Dendritic cell treated with granulocyte-macrophage colony-stimulating factor and Interleukin-4, amounts not matched to agents 40 ng/mL and 50 ng/mL, for 4 days (primary cell): Measurements from ENCODE around the gene GABRR2.

Source experiments
- H3K27ac Mint-ChIP-seq: one replicate; pipeline ENCODE4 v1.8.0; 2022; ENCODE audit warnings: mild to moderate bottlenecking, mixed read lengths
- H3K27me3 Mint-ChIP-seq: one replicate; pipeline ENCODE4 v1.8.0; 2022; ENCODE audit warnings: mild to moderate bottlenecking, mixed read lengths
- H3K36me3 Mint-ChIP-seq: one replicate; pipeline ENCODE4 v1.8.0; 2022; ENCODE audit warnings: low read depth, mixed read lengths
- H3K4me1 Mint-ChIP-seq: one replicate; pipeline ENCODE4 v1.8.0; 2022; ENCODE audit warnings: low read depth, mixed read lengths
- H3K4me3 Mint-ChIP-seq: one replicate; pipeline ENCODE4 v1.8.0; 2022; ENCODE audit warnings: mild to moderate bottlenecking, moderate library complexity, mixed read lengths
- H3K9me3 Mint-ChIP-seq: one replicate; pipeline ENCODE4 v1.8.0; 2022; ENCODE audit warnings: mixed read lengths
- intact Hi-C: fragments of 100-400 bp; cut with micrococcal nuclease; formaldehyde crosslinking; loops from one replicate; pipeline ENCODE4 v1.15.0; 2022

Gene GABRR2

DNA sequence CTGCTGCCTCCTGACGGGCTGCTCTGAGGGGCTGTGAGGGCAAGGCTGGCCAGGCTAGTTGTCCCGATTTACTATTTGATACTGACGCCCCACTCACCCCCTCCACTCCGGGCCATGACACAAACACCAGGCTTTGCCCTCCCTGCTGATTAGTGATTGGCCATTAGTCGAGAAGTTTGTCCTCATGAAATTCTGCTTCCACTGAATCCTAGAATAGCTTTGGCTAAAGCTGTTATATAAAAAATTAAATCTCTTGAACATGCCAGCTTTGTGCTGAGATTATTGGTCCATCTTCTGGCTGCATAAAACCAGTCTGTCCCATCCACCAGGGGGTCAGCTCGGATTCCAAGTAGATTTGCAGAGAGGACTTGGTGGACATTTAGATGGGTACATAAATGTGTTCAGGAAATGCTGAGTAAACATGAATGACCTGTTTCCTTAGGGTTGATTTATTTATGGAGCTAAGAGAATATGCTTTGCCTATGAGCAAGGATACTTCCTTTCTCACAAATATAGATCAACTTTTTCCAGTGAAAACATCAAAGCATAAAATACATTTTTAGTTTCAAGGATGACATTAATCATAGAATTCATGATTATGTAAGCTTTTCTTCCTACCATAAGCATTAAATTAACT lies at the start of gene GABRR2:
TSS of gene GABRR2 (minus strand) at position 51 of the 637 bp plus-strand sequence. CDS start 134 bp downstream, outside the sequence.
- H3K27me3 Mint-ChIP-seq: no peaks in the 10 kb centered on the region
- no peak within 1 kb of the TSS for H3K27ac Mint-ChIP-seq
- H3K36me3 Mint-ChIP-seq: peaks cover 36% of the 10 kb centered on the region
- intact Hi-C loops: no loop called here
- no peaks in the 10 kb centered on the region for H3K9me3 Mint-ChIP-seq
- H3K4me3 Mint-ChIP-seq: no peak within 1 kb of the TSS
- peaks cover 43% of the 10 kb centered on the region for H3K4me1 Mint-ChIP-seq

DNA sequence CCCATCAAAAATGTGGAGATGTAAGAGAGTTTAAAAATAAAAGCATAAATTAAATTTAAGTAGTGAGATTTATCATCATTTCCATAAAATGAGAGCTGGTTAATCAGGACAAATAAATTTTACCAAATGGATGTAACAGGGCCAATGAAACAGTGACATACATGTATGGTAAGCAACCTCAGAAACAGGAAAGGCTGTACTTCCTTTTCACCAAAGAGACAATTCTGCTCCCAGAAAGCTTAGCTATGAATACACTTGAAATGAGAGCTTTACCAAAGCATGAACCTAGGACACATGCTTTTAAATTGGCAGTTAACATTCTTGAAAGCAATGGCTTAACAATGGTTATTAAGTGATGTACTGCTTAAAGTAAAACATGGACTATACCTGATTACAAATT lies 49.5 kb upstream of the GABRR2 start:
- Mint-ChIP-seq H3K36me3 (no peaks in the 10 kb centered on the region), H3K27ac (no peak overlapping the region), H3K9me3 (no peaks in the 10 kb centered on the region), H3K27me3 (no peaks in the 10 kb centered on the region), H3K4me1 (peaks cover 9% of the 10 kb centered on the region), H3K4me3 (no peak overlapping the region)
- intact Hi-C loops: no loop called here

DNA sequence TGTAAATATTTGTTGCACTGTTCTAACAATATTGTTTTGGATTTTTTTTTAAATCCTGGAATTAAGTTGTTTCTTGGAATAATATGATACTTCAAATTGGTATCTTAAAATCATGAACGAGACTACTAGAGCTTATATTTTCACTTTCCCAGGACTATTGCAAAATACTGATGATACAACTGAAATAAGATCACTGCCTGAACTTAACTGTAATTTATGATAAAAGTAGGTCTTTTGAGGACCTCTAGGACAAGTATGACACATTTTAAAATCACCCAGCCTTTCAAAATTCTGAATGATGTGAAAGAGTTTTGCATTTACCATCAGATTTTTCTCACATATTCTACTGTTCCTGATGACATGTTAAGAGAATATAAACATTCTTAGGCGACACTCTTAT lies 46.1 kb upstream of the GABRR2 start:
- H3K27ac Mint-ChIP-seq: no peak overlapping the region
- no peaks in the 10 kb centered on the region for H3K36me3 Mint-ChIP-seq
- intact Hi-C loops: no loop called here

DNA sequence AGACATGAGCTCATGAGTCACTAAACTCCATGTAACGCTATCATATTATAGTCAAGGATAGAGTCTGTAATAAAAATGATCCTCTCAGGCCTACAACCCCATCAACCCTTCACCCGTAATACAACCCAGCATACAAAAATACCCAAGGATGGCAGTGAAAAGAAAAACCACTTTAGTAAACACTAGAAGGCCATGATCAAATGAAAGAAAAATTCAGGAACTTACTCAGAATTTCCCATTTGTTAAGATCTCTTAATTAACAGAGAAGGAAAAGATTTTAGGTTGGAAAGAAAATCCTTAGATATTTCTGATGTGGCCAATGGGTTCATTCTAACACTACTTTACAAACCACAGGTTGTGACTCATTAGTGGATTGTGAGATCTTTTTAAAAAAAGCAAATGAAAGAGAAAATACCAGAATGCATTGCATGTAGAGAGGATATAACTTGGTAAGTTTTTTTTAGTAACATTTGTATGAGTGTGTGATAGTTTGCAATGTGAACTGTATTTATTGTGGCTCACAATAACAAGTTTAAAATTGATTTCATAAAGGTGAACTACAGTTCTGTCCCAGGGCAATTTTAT lies 45.4 kb upstream of the GABRR2 start:
- intact Hi-C loops: no loop called here
- Mint-ChIP-seq H3K4me1 (peaks cover 22% of the 10 kb centered on the region), H3K9me3 (no peaks in the 10 kb centered on the region), H3K4me3 (no peak overlapping the region), H3K36me3 (no peaks in the 10 kb centered on the region), H3K27me3 (no peaks in the 10 kb centered on the region), H3K27ac (no peak overlapping the region)

More for the DNA sequence above, 46.1 kb upstream of the GABRR2 start:
- Mint-ChIP-seq H3K27me3 (no peaks in the 10 kb centered on the region), H3K4me1 (peaks cover 22% of the 10 kb centered on the region), H3K4me3 (no peak overlapping the region), H3K9me3 (no peaks in the 10 kb centered on the region)

DNA sequence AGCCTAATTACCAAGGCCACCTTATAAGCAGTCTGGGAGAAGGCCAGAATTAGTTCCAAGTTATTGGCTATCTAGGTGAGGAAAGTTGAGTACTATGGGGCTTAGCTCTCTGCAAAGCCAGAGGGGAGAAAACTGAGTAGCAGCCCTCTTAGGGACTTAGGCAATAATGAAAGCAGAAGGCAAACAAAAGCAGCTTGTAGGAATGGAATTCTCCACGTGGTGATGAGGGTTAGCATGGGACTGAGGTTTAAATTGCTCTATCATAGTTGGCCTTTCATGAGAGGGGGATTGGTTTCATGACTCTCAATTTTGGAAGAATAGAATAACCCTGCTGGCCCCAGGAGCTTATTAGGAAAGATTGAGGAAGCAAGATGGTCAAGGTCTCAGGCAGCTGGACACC lies 44.5 kb upstream of the GABRR2 start:
- intact Hi-C loops: no loop called here
- no peaks in the 10 kb centered on the region for H3K9me3 Mint-ChIP-seq
- H3K27me3 Mint-ChIP-seq: no peaks in the 10 kb centered on the region
- H3K27ac Mint-ChIP-seq: no peak overlapping the region
- no peak overlapping the region for H3K4me3 Mint-ChIP-seq
- no peaks in the 10 kb centered on the region for H3K36me3 Mint-ChIP-seq
- peaks cover 22% of the 10 kb centered on the region for H3K4me1 Mint-ChIP-seq

DNA sequence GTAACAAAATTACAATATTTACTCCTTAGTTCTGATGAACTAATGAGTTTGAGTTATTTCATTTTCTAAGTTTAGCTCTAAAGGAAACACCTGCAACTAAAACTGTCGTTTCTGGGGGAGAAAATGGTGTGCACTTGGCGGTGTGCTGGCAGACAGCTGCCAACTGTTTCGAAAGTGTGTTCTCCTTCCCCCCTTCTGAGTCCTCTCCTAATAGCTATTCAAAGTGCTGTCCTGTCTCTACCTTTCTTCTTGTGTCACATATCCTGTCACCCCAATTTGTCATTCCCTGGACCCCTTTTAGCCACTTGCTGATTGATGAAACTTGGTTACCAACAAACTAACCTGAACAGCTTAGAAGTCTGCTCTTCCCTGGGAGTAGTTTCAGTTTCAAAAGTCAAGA lies 42.3 kb upstream of the GABRR2 start:
- H3K4me1 Mint-ChIP-seq: peaks cover 34% of the 10 kb centered on the region

DNA sequence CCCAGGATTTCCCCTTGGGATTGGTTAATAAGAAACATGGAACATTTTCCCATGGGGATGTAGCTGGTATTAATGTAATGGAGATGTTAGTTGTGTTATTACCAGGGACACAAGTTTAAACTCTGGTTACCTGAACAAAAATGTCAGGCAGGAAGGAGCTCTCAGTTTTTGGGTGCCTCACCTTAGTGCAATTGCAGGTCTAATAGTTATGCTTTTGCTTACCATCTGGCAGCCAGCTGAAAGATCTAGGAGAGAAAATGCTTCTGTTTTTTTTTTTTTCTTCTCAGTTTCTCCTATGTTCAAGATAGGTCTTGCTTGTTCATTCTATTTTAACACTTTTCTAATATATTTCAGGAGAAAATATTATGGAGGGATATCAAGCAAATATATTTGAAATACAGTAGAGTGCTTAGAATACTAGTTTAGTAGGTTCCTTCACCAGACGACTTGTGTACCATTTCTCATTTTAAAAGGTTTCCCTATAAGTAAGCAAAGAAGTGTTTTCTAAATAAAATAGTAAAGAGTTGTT lies 41.6 kb upstream of the GABRR2 start:
- Mint-ChIP-seq H3K27me3 (no peaks in the 10 kb centered on the region), H3K4me1 (peaks cover 34% of the 10 kb centered on the region), H3K9me3 (no peaks in the 10 kb centered on the region), H3K27ac (no peak overlapping the region), H3K4me3 (no peak overlapping the region), H3K36me3 (peaks cover 11% of the 10 kb centered on the region)
- intact Hi-C loops: no loop called here

More for the DNA sequence above, 42.3 kb upstream of the GABRR2 start:
- intact Hi-C loops: no loop called here
- H3K9me3 Mint-ChIP-seq: no peaks in the 10 kb centered on the region
- no peaks in the 10 kb centered on the region for H3K27me3 Mint-ChIP-seq
- peaks cover 4% of the 10 kb centered on the region for H3K36me3 Mint-ChIP-seq
- peak overlapping the region; percentile 75 for H3K27ac Mint-ChIP-seq
- H3K4me3 Mint-ChIP-seq: peak overlapping the region; percentile 71

DNA sequence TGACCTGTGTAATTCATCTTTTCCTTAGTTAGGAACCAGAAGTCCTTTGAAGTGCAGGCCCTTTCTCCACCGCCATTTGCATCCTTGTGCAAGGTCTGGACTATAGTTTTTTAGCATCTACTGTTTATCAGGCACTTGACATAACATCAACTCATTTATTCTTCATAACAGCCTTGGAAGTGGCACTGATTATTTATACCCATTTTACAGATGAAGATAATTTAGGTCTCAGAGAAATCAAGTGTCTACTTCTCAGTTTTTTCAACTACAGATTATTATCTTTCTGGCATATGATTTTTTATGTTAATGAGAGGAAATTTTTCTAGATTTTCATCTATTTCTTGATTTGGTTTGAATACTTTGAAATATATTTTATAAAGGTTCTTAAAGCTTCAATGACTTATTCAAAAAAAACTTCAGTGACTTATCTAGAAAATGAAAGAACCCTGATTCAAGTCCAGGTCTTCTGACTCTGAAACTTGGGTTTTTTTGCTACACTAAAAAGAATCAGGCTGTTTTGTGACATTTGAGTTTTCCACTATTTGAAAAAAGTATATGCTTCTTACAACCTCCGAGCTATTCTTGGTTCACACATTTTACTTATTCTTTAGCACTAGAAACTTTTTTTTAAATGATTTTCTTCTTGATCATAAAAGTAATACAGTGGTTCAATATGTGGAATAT lies 40.6 kb upstream of the GABRR2 start:
- intact Hi-C loops: no loop called here
- Mint-ChIP-seq H3K27me3 (no peaks in the 10 kb centered on the region), H3K27ac (no peak overlapping the region)

DNA sequence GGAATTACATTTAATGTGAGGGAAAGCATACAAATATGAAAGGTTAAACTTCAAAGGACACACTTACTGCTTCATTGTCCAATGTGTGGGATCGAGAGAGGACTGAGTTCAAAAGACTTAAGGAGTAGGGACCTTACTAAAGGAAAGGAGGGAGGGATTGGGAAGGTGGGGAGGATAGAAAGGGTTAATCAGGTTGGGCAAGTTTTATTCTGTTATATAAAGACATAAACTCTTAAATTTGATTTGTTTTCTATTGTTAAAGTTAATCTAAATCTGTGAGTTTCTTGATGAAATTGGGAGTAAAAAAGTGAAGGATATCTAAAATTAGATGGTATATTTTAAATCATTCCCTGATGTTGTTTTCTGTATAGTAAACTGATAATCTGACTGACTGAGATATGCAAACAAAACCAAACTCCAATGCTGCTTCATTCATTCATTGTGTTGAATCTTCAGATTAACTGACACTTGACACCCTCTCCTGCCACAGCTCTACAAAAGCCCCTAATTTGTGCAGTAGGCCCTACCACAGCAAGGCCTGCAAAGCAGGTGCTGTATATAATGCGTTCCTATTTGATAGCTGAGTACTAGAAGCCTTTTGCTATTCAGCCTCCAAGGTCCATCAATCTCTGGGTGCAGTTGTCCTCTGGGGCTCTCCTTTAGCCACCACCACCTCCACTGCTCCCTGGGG lies 38.7 kb upstream of the GABRR2 start:
- peak overlapping the region; percentile 88 for H3K4me3 Mint-ChIP-seq
- intact Hi-C loops: loop anchor here (5.0 kb wide), 1 partner anchor 272 kb away; the partner anchor contains the start of gene PNRC1
- H3K9me3 Mint-ChIP-seq: no peaks in the 10 kb centered on the region

More for the DNA sequence above, 40.6 kb upstream of the GABRR2 start:
- Mint-ChIP-seq H3K4me1 (peaks cover 33% of the 10 kb centered on the region), H3K36me3 (peaks cover 11% of the 10 kb centered on the region), H3K4me3 (no peak overlapping the region), H3K9me3 (no peaks in the 10 kb centered on the region)

DNA sequence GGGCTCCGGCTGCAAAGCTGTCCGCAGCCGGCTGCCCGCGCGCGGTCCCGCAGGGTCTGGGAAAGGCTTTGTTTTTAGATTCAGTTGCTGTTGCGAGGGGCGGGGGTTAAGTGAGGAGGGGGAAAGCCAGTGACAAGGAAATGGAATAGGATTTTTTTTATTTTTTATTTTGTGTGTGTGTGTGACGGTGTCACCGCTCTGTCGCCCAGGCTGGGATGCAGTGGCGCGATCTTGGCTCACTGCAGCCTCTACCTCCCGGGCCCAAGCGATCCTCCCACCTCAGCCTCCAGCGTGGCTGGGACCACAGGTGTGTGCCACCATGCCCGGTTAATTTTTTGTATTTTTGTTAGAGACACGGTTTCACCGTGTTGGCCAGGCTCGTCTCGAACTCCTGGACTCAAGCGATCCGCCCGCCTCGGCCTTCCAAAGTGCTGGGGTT lies 38.0 kb upstream of the GABRR2 start:
- H3K9me3 Mint-ChIP-seq: no peaks in the 10 kb centered on the region
- no peaks in the 10 kb centered on the region for H3K27me3 Mint-ChIP-seq
- peak overlapping the region; percentile 94 for H3K27ac Mint-ChIP-seq
- peaks cover 45% of the 10 kb centered on the region for H3K4me1 Mint-ChIP-seq
- intact Hi-C loops: loop anchor here (5.0 kb wide), 1 partner anchor 271 kb away; the partner anchor contains the start of gene PNRC1
- peak overlapping the region; percentile 88 for H3K4me3 Mint-ChIP-seq
- H3K36me3 Mint-ChIP-seq: peaks cover 17% of the 10 kb centered on the region

More for the DNA sequence above, 38.7 kb upstream of the GABRR2 start:
- Mint-ChIP-seq H3K36me3 (peaks cover 15% of the 10 kb centered on the region), H3K27ac (peak overlapping the region; percentile 94), H3K4me1 (peaks cover 38% of the 10 kb centered on the region), H3K27me3 (no peaks in the 10 kb centered on the region)

DNA sequence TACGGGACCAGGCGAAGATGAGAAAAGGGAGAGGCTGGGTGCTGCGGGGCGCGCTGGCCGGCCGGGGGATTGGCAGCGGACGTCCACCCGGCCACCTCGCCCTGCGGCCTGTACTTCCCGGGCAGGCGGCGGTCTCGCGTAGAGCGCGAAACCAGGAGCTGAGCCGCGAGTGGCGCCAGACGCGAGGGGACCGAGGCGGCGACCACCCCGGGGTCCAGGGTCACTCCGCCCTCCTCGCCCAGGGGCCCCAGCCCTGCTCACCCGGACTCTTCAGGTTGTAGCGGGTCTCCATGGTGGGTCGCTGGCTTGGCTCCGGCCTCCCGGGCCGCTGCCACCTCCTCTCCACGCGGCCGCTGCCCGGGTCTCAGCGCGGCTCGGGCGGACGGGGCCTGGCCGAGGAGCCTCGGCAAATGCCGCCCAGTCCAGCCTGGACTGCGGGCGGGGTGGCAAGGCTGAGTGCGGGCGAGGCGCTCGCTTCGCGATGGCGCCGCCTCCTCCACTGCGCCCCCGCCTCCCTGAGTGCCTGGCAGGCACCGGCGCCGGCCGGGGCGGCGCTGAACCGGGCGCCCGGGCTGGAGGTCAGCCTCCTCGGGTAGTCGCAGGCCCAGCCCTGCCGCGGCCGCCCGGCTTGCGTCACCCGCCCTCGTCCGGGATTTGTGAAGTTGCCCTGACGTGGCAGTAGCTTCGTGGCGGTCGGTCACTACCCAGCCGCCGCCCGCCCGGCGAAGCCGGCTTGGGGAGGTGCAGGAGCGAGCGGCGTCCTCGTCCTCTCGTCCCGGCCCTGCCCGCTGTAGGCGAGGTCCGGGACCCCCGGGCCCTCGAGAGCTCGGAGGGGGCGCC lies 37.4 kb upstream of the GABRR2 start, which contains the start of gene UBE2J1:
TSS of gene UBE2J1 (minus strand) at position 445 of the 840 bp plus-strand sequence. CDS start at position 292, 153 bp downstream.
- Mint-ChIP-seq H3K27ac (peak within 1 kb of the TSS; percentile 94), H3K36me3 (peaks cover 17% of the 10 kb centered on the region), H3K4me1 (peaks cover 45% of the 10 kb centered on the region), H3K4me3 (peak within 1 kb of the TSS; percentile 88), H3K27me3 (no peaks in the 10 kb centered on the region), H3K9me3 (no peaks in the 10 kb centered on the region)
- intact Hi-C loops: loop anchor here (5.0 kb wide), 1 partner anchor 270 kb away; the partner anchor contains the start of gene PNRC1

DNA sequence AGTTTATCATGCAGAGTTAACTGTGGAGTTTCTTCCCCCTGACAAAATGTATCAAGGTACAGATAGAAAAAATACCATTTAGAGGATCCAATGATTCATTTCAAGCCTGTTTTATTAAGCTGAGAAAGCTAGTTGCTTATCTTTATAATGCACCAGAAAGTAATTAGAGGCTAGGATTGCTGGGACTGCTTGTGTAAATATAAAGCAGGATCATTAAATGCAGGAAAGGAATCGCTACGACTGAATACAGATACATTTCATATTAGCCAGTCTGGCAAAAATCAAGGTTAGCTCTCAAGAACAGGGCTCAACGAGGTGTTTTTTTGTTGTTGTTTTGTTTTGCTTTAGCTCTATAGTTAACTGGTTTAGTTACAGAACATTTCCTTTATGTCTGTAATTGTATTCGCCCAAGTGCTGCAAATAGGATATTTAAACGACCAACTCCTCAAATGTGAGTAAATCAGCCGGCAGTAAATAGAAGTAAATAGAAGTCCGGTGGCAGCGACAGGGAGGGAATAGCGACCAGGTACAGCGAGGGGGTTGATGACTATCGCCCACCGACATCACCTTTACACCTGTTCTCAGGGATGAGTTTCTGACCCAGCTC lies 36.7 kb upstream of the GABRR2 start:
- peak overlapping the region; percentile 88 for H3K4me3 Mint-ChIP-seq
- H3K4me1 Mint-ChIP-seq: peaks cover 43% of the 10 kb centered on the region
- peak overlapping the region; percentile 94 for H3K27ac Mint-ChIP-seq
- peaks cover 17% of the 10 kb centered on the region for H3K36me3 Mint-ChIP-seq
- H3K9me3 Mint-ChIP-seq: no peaks in the 10 kb centered on the region
- intact Hi-C loops: loop anchor here (5.0 kb wide), 1 partner anchor 269 kb away; the partner anchor contains the start of gene PNRC1
- H3K27me3 Mint-ChIP-seq: no peaks in the 10 kb centered on the region
